Transverse colon (tissue), 4 donors: ENCODE measurements around the gene LDHAL6B. TPM values are rescaled to one million over a fixed set of nuclear protein-coding genes. Genes with fewer than 3 reads are reported as not detected.

Experiments
- DNase-seq: peaks from one replicate; pipeline ENCODE4 v3.0.0-alpha.2; 2019
- H3K27ac ChIP-seq, 4 donors: fragments of 200-600 bp; sonication (generic); 2 replicates each; pipeline ENCODE4 v1.5.1; 2016 to 2018; ENCODE audit warnings: inconsistent platforms in 4 of 4
- H3K27me3 ChIP-seq: fragments of 200-600 bp; sonication (generic); 2 replicates; pipeline ENCODE4 v1.5.1; 2017; ENCODE audit warnings: inconsistent platforms
- H3K36me3 ChIP-seq, 4 donors: fragments of 200-600 bp; sonication (generic); 2 replicates each; pipeline ENCODE4 v1.5.1; 2017 to 2019; ENCODE audit warnings: inconsistent platforms in 4 of 4
- H3K4me1 ChIP-seq, 4 donors: fragments of 200-600 bp; sonication (generic); 2 replicates each; pipeline ENCODE4 v1.5.1; 2017 to 2020; ENCODE audit warnings: inconsistent platforms in 4 of 4
- H3K4me3 ChIP-seq, 4 donors: fragments of 200-600 bp; sonication (generic); 1 replicate in 1 of 4; 2 replicates in 3 of 4; pipeline versions ENCODE4 v1.5.1 to v1.6.1; 2017 to 2019; ENCODE audit warnings: inconsistent platforms in 4 of 4
- H3K9me3 ChIP-seq, 2 donors: fragments of 200-600 bp; sonication (generic); 2 replicates each; pipeline ENCODE4 v1.5.1; 2017 to 2019; ENCODE audit warnings: inconsistent platforms in 2 of 2
- CTCF ChIP-seq, 5 experiments: fragments of 200-600 bp in 3 of 5; fragments of 450-650 bp in 2 of 5; sonication (generic) in 3 of 5; IDR thresholded peaks; 1 replicate in 2 of 5; 2 replicates in 3 of 5; pipeline ENCODE4 v1.5.1; 2016 to 2017; ENCODE audit warnings: antibody characterized with exemption in 5 of 5, inconsistent platforms in 3 of 5, mild to moderate bottlenecking in 2 of 5, moderate library complexity in 1 of 5
- EP300 ChIP-seq: sonication (generic); formaldehyde crosslinking; IDR thresholded peaks from one replicate; pipeline ENCODE4 v1.6.1; 2017; ENCODE audit warnings: antibody characterized with exemption, low read depth
- POLR2A ChIP-seq: fragments of 450-650 bp; IDR thresholded peaks from one replicate; pipeline ENCODE4 v1.6.1; 2016; ENCODE audit warnings: antibody characterized with exemption, mild to moderate bottlenecking, moderate library complexity
- POLR2AphosphoS5 ChIP-seq, 3 donors: sonication (generic); formaldehyde crosslinking; IDR thresholded peaks; one replicate each; pipeline ENCODE4 v1.6.1; 2016; ENCODE audit warnings: antibody characterized with exemption in 3 of 3
- WGBS, 2 donors: methylation state at CpG; one replicate each; pipeline ENCODE4 v1.1.5; 2018; ENCODE audit warnings: low coverage in 1 of 2; 5-methylcytosine and 5-hydroxymethylcytosine counted together
- in situ Hi-C, 4 donors: fragments of 200-750 bp; cut with MboI; loops; one replicate each; pipeline versions ENCODE4 v1.15.0 to v1.15.1; 2017; ENCODE audit warnings: low sequenced_read_pairs in 3 of 4, low pct_ligation_motif_present in 1 of 4, low pct_unique_long_range_greater_than_20kb in 1 of 4
- intact Hi-C: fragments of 100-400 bp; cut with DNase I; formaldehyde crosslinking; loops from one replicate; pipeline ENCODE4 v1.15.1; 2023; ENCODE audit warnings: low total_unique reads
- total RNA-seq, 4 donors: library from RNA; depleted of rRNA; stranded (reverse); fragments of >200 nt; gene quantifications; one replicate each; pipeline ENCODE4 v1.1.0, GENCODE V29; 2016

LDHAL6B gene
- total RNA-seq, 4 donors from 2014 or later = not detected

DNA sequence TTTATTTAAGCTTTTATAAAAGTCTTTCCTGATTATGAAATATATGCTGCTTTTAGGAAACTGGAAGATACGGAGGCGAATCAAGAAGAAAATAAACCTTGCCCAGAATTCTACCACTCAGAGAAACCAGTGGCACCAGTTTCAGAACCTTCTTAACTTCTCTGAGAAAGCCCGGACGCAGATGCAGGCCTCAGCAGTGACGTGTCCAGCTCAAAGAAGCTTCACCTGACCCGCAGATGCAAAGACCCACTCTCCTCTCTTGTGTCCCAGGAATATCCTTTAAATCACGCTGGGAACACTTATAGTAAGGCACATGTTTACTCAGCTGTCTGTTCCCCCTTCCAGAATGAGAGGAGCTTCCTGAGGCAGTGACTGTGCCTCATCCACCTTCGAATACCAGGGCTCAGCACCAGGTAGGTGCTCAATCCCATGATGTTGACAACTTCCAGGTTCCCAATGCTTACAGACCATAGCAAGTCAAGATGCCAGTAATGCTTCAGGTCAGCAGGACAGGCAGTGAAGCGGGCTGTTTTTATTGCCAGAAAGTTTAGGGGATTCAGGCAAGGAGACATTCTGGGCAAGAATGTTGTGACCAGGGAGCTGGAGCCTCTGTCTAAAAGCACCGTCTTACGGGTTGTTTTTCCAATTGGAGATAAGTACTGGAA, 39.9 kb upstream of the LDHAL6B start:
- Histone ChIP-seq H3K4me3 (no peak overlapping the region), H3K9me3 (no peaks in the 10 kb centered on the region), H3K27ac (no peak overlapping the region), H3K4me1 (peaks cover 0 to 20% (median 9%) of the 10 kb centered on the region in 4 donors), H3K27me3 (no peaks in the 10 kb centered on the region), H3K36me3 (peaks cover 0 to 17% (median 6%) of the 10 kb centered on the region in 4 donors)
- in situ Hi-C loops = loop anchor here in 2 of 4 donors (10.0 to 25.0 kb wide), 2 partner anchors 321 to 328 kb away; no protein-coding TSS in a partner anchor
- 68 to 83% methylated on average over 4 to 11 of the region's 11 CpGs for WGBS, 2 donors
- TF ChIP-seq POLR2AphosphoS5 (IDR thresholded peaks at IDR 0.05) (no peak), CTCF (IDR thresholded peaks at IDR 0.05) (no peak), POLR2A (no peak), EP300 (no peak)
- DNase-seq = no peak
- intact Hi-C loops = no loop called here

DNA sequence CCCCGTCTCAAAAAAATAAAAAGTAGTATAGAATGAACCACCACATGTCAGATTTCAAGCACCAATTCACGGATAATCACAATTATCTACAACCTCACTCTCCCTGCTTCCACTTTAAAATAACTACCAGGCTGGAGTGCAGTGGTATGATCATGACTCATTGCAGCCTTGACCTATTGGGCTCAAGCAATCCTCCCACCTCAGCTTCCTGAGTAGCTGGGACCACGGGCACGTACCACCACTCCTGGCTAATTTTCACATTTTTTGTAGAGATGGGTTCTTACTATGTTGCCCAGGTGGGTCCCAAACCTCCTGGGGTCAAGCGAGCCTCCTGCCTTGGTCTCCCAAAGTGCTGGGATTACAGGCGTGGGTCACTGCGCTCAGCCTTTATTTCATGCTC, 38.1 kb upstream of the LDHAL6B start:
- intact Hi-C loops (no loop called here), in situ Hi-C loops (loop anchor here in 2 of 4 donors (10.0 to 25.0 kb wide), 2 partner anchors 319 to 326 kb away; no protein-coding TSS in a partner anchor)
- 87 to 97% methylated on average over 4 to 7 of the region's 7 CpGs for WGBS, 2 donors
- H3K27me3 ChIP-seq = no peaks in the 10 kb centered on the region
- H3K4me1 ChIP-seq = peaks cover 0 to 20% (median 9%) of the 10 kb centered on the region in 4 donors
- no peaks in the 10 kb centered on the region for H3K9me3 ChIP-seq
- no peak for TF ChIP-seq POLR2AphosphoS5 (IDR thresholded peaks at IDR 0.05)
- H3K4me3 ChIP-seq = no peak overlapping the region
- no peak overlapping the region for H3K27ac ChIP-seq
- H3K36me3 ChIP-seq = peaks cover 0 to 18% (median 5%) of the 10 kb centered on the region in 4 donors
- DNase-seq = no peak

DNA sequence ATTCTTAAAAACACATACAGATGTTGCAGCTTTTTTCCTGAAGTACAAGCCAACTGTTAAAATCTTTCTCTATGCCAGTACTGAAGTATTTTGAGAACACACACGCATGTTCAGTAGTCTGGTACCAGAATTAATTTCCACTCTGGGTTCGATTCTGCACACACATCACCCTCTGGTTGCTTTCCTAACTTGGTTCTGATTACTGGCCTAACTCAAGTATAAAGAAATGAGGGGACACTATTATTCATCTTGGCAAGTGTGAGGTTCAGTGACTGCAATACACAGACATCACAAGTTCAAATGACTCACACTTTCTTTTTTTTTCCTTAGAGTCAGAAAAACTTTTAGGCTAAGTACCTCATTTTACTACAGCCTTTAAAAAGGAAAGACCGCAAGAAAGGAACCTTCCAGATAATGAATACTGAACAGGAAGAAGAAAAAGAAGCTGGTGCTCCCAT, 37.4 kb upstream of the LDHAL6B start:
- Histone ChIP-seq H3K4me1 (peaks cover 0 to 20% (median 9%) of the 10 kb centered on the region in 4 donors), H3K27me3 (no peaks in the 10 kb centered on the region), H3K9me3 (no peaks in the 10 kb centered on the region), H3K36me3 (peaks cover 0 to 18% (median 8%) of the 10 kb centered on the region in 4 donors), H3K4me3 (no peak overlapping the region), H3K27ac (peak overlapping the region; percentile 48 to 63 (median 56))
- 74 to 78% methylated on average over 3 of the region's 3 CpGs for WGBS, 2 donors
- intact Hi-C loops = no loop called here
- in situ Hi-C loops = loop anchor here in 2 of 4 donors (10.0 to 25.0 kb wide), 2 partner anchors 318 to 326 kb away; no protein-coding TSS in a partner anchor
- DNase-seq = no peak
- TF ChIP-seq POLR2AphosphoS5 (IDR thresholded peaks at IDR 0.05) (peak in 1 of 3 donors; percentile 39), CTCF (IDR thresholded peaks at IDR 0.05) (no peak)

DNA sequence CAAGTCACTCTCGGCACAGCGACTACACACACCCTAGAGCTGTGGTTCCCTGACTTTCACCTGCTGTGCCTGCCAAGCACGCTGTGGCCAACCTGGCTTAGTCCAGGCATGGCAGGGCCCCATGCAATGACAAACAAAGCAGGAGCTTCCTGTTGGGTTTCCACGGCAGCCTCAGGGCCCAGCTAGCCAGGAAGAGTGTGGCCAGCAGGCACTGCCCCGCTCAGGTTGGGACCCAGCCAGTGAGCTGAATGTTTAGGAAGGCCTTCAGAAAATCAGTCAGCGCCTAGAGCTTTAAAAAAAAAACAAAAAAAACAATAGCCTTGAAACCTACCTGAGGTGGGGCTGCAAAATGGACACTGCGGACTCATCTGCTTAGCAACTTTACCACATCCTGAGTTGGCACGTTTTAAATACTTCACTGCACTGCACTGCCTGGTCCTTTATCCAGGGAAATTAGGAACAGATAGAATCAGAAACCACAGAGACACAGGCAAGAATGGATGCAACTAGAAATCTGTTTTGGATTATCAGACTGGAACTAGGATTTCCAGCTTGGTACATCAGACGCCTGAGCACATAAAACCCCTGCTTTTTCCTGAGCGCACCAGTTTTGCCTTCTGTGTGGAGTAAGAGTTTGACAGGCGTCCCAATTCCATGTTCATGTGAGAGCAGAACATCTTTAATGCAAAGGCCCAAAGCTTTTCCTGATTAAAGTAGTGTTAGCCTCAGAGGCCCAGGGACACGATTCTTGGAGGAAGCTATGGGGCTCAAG, 36.2 kb upstream of the LDHAL6B start:
- in situ Hi-C loops = loop anchor here in 1 of 4 donors (25.0 kb wide), 1 partner anchor 317 kb away; no protein-coding TSS in a partner anchor
- Histone ChIP-seq H3K4me1 (peaks cover 3 to 29% (median 12%) of the 10 kb centered on the region in 4 donors), H3K36me3 (peaks cover 0 to 19% (median 9%) of the 10 kb centered on the region in 4 donors), H3K9me3 (no peaks in the 10 kb centered on the region), H3K27ac (peak overlapping the region; percentile 48 to 63 (median 56)), H3K27me3 (no peaks in the 10 kb centered on the region), H3K4me3 (no peak overlapping the region)
- TF ChIP-seq POLR2A (no peak), POLR2AphosphoS5 (IDR thresholded peaks at IDR 0.05) (no peak)
- WGBS, 2 donors = 75% methylated on average over 6 to 12 of the region's 12 CpGs
- peak; percentile 37 for DNase-seq
- intact Hi-C loops = no loop called here

DNA sequence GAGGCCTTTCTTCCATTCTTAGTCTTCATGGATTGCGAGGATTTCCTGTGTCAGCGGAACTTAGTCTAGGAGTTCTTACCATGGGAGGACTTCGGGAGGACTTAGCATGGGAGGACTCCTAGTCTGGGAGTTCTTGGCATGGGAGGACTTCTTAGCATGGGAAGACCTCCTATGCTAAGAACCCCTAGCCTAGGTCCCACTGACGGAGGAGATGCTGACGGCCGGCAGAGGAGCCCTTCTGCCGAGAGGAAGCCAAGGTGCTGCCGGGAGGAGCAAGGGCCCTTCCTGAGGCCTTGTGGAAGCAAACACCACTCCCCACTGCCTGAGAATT, 35.6 kb upstream of the LDHAL6B start:
- intact Hi-C loops = no loop called here

More for the DNA sequence above, 35.6 kb upstream of the LDHAL6B start:
- Histone ChIP-seq H3K27me3 (no peaks in the 10 kb centered on the region), H3K4me3 (no peak overlapping the region), H3K36me3 (peaks cover 0 to 19% (median 8%) of the 10 kb centered on the region in 4 donors), H3K4me1 (peaks cover 3 to 35% (median 15%) of the 10 kb centered on the region in 4 donors), H3K9me3 (no peaks in the 10 kb centered on the region), H3K27ac (no peak overlapping the region)
- no peak for DNase-seq
- in situ Hi-C loops = loop anchor here in 1 of 4 donors (25.0 kb wide), 1 partner anchor 316 kb away; no protein-coding TSS in a partner anchor
- TF ChIP-seq CTCF (IDR thresholded peaks at IDR 0.05) = no peak
- 94% methylated on average over 8 of the region's 8 CpGs; no CpG with 5 or more reads in 1 of the 2 donors for WGBS, 2 donors
